AG09309 (cell line): ENCODE results near the gene FAM131B.

Source experiments
- DNase-seq: peaks from one replicate; pipeline ENCODE4 v3.0.0-alpha.2; 2010; ENCODE audit warnings: low read depth
- H3K4me3 ChIP-seq: 2 replicates; pipeline ENCODE4 v1.5.1; 2011; ENCODE audit warnings: mild to moderate bottlenecking, low read depth, low read length, moderate library complexity; ENCODE audit not compliant: control insufficient read depth
- TF ChIP-seq, protein P1 (sequence below): IDR thresholded peaks from 2 replicates; pipeline ENCODE4 v1.5.1; 2011; ENCODE audit warnings: mild to moderate bottlenecking, low read depth, low read length, inconsistent platforms; ENCODE audit not compliant: insufficient read depth, control insufficient read depth; ENCODE audit errors: missing control alignments

FAM131B gene

GRCh38 chr7:143398616-143399015, 36.1 kb upstream of the FAM131B start:
- TF ChIP-seq, protein P1, sequence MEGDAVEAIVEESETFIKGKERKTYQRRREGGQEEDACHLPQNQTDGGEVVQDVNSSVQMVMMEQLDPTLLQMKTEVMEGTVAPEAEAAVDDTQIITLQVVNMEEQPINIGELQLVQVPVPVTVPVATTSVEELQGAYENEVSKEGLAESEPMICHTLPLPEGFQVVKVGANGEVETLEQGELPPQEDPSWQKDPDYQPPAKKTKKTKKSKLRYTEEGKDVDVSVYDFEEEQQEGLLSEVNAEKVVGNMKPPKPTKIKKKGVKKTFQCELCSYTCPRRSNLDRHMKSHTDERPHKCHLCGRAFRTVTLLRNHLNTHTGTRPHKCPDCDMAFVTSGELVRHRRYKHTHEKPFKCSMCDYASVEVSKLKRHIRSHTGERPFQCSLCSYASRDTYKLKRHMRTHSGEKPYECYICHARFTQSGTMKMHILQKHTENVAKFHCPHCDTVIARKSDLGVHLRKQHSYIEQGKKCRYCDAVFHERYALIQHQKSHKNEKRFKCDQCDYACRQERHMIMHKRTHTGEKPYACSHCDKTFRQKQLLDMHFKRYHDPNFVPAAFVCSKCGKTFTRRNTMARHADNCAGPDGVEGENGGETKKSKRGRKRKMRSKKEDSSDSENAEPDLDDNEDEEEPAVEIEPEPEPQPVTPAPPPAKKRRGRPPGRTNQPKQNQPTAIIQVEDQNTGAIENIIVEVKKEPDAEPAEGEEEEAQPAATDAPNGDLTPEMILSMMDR: no peak
- H3K4me3 ChIP-seq: no peak overlapping the region
- no peak for DNase-seq

GRCh38 chr7:143397710-143398530, 35.4 kb upstream of the FAM131B start:
- no peak overlapping the region for H3K4me3 ChIP-seq
- no peak for DNase-seq
- TF ChIP-seq, protein P1: no peak

- TF ChIP-seq, protein P1: no peak
- no peak for DNase-seq
- no peak overlapping the region for H3K4me3 ChIP-seq
Measured at GRCh38 chr7:143396625-143397556, 34.4 kb upstream of the FAM131B start.

DNA sequence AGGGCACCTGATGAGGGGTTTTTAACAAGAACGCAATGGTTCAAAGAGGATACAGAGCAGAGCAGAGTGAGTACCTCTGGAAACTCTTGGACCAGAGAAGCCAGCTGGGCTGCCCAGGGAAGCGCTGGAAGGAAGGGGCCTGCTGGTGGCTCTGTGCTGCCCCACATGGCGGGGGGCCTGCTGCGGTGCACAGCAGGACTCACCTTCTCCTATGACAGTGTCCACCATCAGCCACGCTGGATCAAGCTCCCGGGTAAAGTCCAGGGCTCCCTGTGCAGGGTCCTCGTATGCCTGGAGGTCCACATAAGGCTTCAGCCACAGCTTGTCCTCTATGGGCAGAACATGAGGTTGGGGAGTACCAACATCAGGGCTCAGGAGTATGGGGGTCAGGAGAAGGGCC, 33.7 kb upstream of the FAM131B start:
- H3K4me3 ChIP-seq: no peak overlapping the region
- DNase-seq: no peak
- TF ChIP-seq, protein P1: no peak

GRCh38 chr7:143395187-143396149, 33.0 kb upstream of the FAM131B start:
- no peak overlapping the region for H3K4me3 ChIP-seq
- TF ChIP-seq, protein P1: peak; percentile 27
- no peak for DNase-seq

DNA sequence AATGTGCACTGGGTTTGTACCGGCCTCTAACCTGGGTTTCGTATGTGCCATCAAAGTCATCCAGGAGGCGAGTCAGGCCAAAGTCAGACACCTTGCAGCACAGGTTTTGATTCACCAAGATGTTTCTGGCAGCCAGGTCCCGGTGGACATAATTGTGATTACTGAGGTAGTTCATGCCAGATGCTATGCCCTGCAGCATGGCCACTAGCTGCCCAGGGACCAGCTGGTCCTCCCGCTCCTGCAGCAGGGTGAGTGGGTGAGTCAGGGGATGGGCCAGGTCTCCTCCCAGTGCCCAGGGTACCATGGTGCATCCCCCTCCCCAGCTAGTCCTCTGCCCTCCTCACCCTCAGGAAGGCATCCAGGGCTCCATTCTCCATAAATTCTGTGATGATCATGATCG, 32.3 kb upstream of the FAM131B start:
- no peak for DNase-seq

More for the DNA sequence above, 32.3 kb upstream of the FAM131B start:
- H3K4me3 ChIP-seq: no peak overlapping the region
- TF ChIP-seq, protein P1: no peak
